Duodenal mucosa (tissue), 2 donors: ENCODE measurements around the gene ARPC1A.
"Not testable (repeated sequence)": the region's sequence is repeated elsewhere in the genome, so short reads cannot be mapped to it uniquely, and the experiment has no call there.

Source experiments
- H3K27ac ChIP-seq: one replicate; pipeline ENCODE4 v1.7.0; 2013; ENCODE audit warnings: low read depth, low read length
- H3K27me3 ChIP-seq, 2 donors: one replicate each; pipeline ENCODE4 v1.7.0; 2013; ENCODE audit warnings: low read length in 2 of 2, control low read depth in 1 of 2; ENCODE audit not compliant: insufficient read depth in 2 of 2, control insufficient read depth in 1 of 2
- H3K36me3 ChIP-seq, 2 donors: one replicate each; pipeline ENCODE4 v1.7.0; 2013; ENCODE audit warnings: low read length in 2 of 2, control low read depth in 1 of 2; ENCODE audit not compliant: insufficient read depth in 2 of 2, control insufficient read depth in 1 of 2
- H3K4me1 ChIP-seq, 2 donors: one replicate each; pipeline ENCODE4 v1.7.0; 2013; ENCODE audit warnings: low read length in 2 of 2, control low read depth in 1 of 2; ENCODE audit not compliant: insufficient read depth in 2 of 2, control insufficient read depth in 1 of 2
- H3K4me3 ChIP-seq, 2 donors: one replicate each; pipeline ENCODE4 v1.7.0; 2013; ENCODE audit warnings: low read length in 2 of 2, low read depth in 1 of 2
- H3K9ac ChIP-seq, 2 donors: one replicate each; pipeline ENCODE4 v1.7.0; 2013; ENCODE audit warnings: low read length in 2 of 2, low read depth in 1 of 2
- H3K9me3 ChIP-seq, 2 donors: one replicate each; pipeline ENCODE4 v1.7.0; 2013; ENCODE audit warnings: low read length in 2 of 2, control low read depth in 1 of 2; ENCODE audit not compliant: control insufficient read depth in 1 of 2

ARPC1A gene

GRCh38 chr7:99387239-99387635 is 61.5 kb downstream of the ARPC1A start:
- not testable (repeated sequence) for H3K27me3 ChIP-seq, H3K9me3 ChIP-seq, H3K4me3 ChIP-seq, H3K9ac ChIP-seq, H3K4me1 ChIP-seq, H3K27ac ChIP-seq
- H3K36me3 ChIP-seq, result peaks cover 31 to 54% of the 10 kb centered on the region in 2 donors

- H3K36me3 ChIP-seq, result peaks cover 31 to 54% of the 10 kb centered on the region in 2 donors
Measured at GRCh38 chr7:99387912-99388311, 62.2 kb downstream of the ARPC1A start.

GRCh38 chr7:99389772-99390171 is 64.1 kb downstream of the ARPC1A start:
- Histone ChIP-seq H3K4me1 (peaks cover 15 to 18% of the 10 kb centered on the region in 2 donors), H3K4me3 (no peak overlapping the region), H3K9ac (no peak overlapping the region), H3K27ac (no peak overlapping the region), H3K27me3 (no peaks in the 10 kb centered on the region), H3K36me3 (peaks cover 40 to 64% of the 10 kb centered on the region in 2 donors), H3K9me3 (no peaks in the 10 kb centered on the region)

More at GRCh38 chr7:99387912-99388311, 62.2 kb downstream of the ARPC1A start:
- H3K27ac ChIP-seq, result no peak overlapping the region
- H3K4me1 ChIP-seq, result peaks cover 7 to 8% of the 10 kb centered on the region in 2 donors
- H3K9ac ChIP-seq, result no peak overlapping the region
- no peak overlapping the region for H3K4me3 ChIP-seq
- H3K27me3 ChIP-seq, result no peaks in the 10 kb centered on the region
- H3K9me3 ChIP-seq, result no peaks in the 10 kb centered on the region

GRCh38 chr7:99390941-99391602 is 65.4 kb downstream of the ARPC1A start:
- Histone ChIP-seq H3K27me3 (no peaks in the 10 kb centered on the region), H3K9me3 (no peaks in the 10 kb centered on the region), H3K9ac (no peak overlapping the region), H3K4me3 (no peak overlapping the region), H3K36me3 (peaks cover 49 to 77% of the 10 kb centered on the region in 2 donors), H3K4me1 (peaks cover 15 to 18% of the 10 kb centered on the region in 2 donors), H3K27ac (no peak overlapping the region)

GRCh38 chr7:99392046-99392445 is 66.3 kb downstream of the ARPC1A start:
- Histone ChIP-seq H3K4me3 (peak overlapping the region; percentile 64 to 65), H3K4me1 (peaks cover 15 to 18% of the 10 kb centered on the region in 2 donors), H3K9me3 (no peaks in the 10 kb centered on the region), H3K27me3 (no peaks in the 10 kb centered on the region), H3K9ac (peak overlapping the region; percentile 1 to 18), H3K27ac (no peak overlapping the region), H3K36me3 (peaks cover 44 to 75% of the 10 kb centered on the region in 2 donors)

- Histone ChIP-seq H3K9ac (peak overlapping the region; percentile 18 to 20), H3K27ac (no peak overlapping the region), H3K4me3 (peak overlapping the region; percentile 64 to 65), H3K4me1 (peaks cover 15 to 18% of the 10 kb centered on the region in 2 donors), H3K27me3 (no peaks in the 10 kb centered on the region), H3K9me3 (no peaks in the 10 kb centered on the region), H3K36me3 (peaks cover 48 to 77% of the 10 kb centered on the region in 2 donors)
Measured at GRCh38 chr7:99392659-99393354, 67.1 kb downstream of the ARPC1A start.

GRCh38 chr7:99393355-99394187 is 67.9 kb downstream of the ARPC1A start:
- peaks cover 47 to 77% of the 10 kb centered on the region in 2 donors for H3K36me3 ChIP-seq
- peak overlapping the region; percentile 18 to 20 for H3K9ac ChIP-seq
- peaks cover 15 to 18% of the 10 kb centered on the region in 2 donors for H3K4me1 ChIP-seq
- H3K27me3 ChIP-seq, result no peaks in the 10 kb centered on the region
- no peak overlapping the region for H3K27ac ChIP-seq
- H3K4me3 ChIP-seq, result peak overlapping the region; percentile 64 to 65
- no peaks in the 10 kb centered on the region for H3K9me3 ChIP-seq

GRCh38 chr7:99394188-99394502 is 68.4 kb downstream of the ARPC1A start:
- Histone ChIP-seq H3K9ac (no peak overlapping the region), H3K4me1 (peaks cover 15 to 18% of the 10 kb centered on the region in 2 donors), H3K27ac (no peak overlapping the region), H3K4me3 (no peak overlapping the region), H3K27me3 (no peaks in the 10 kb centered on the region), H3K36me3 (peaks cover 47 to 80% of the 10 kb centered on the region in 2 donors), H3K9me3 (no peaks in the 10 kb centered on the region)

- peaks cover 54 to 80% of the 10 kb centered on the region in 2 donors for H3K36me3 ChIP-seq
- H3K9me3 ChIP-seq, result no peaks in the 10 kb centered on the region
- H3K4me3 ChIP-seq, result no peak overlapping the region
- H3K27me3 ChIP-seq, result no peaks in the 10 kb centered on the region
- H3K27ac ChIP-seq, result no peak overlapping the region
- no peak overlapping the region for H3K9ac ChIP-seq
- peaks cover 15 to 18% of the 10 kb centered on the region in 2 donors for H3K4me1 ChIP-seq
Measured at GRCh38 chr7:99395616-99396327, 70.1 kb downstream of the ARPC1A start.
